Epithelial cell of esophagus (primary cell): ENCODE data around the gene EXOC8.

Experiments used
- DNase-seq: peaks from one replicate; pipeline ENCODE4 v3.0.0; 2010; ENCODE audit warnings: low read depth
- H3K4me3 ChIP-seq: 2 replicates; pipeline ENCODE4 v1.5.1; 2011; ENCODE audit warnings: mild to moderate bottlenecking, low read length, control low read depth
- CTCF ChIP-seq: IDR thresholded peaks from 2 replicates; pipeline ENCODE4 v1.5.1; 2011; ENCODE audit warnings: low read depth, mild to moderate bottlenecking, low read length, control low read depth, inconsistent platforms; ENCODE audit not compliant: insufficient read depth; ENCODE audit errors: missing control alignments

EXOC8 gene

GRCh38 chr1:231338270-231339128 lies 847 bp upstream of the EXOC8 start, which contains the start of gene SPRTN:
TSS of gene SPRTN (plus strand) at chr1:231338293. CDS start at chr1:231338384, 91 bp downstream.
- no peak for TF ChIP-seq CTCF
- no peak for DNase-seq
- peak within 1 kb of the TSS; percentile 99 for H3K4me3 ChIP-seq

- peak overlapping the region; percentile 99 for H3K4me3 ChIP-seq
- DNase-seq = peak; percentile 16
- TF ChIP-seq CTCF = no peak
These were observed 595 bp downstream of the EXOC8 start for GRCh38 chr1:231337043-231337471.

- no peak for TF ChIP-seq CTCF
- DNase-seq = peak; percentile 19
These were observed 1.7 kb downstream of the EXOC8 start for GRCh38 chr1:231335663-231336602.

GRCh38 chr1:231334952-231335351 lies 2.7 kb downstream of the EXOC8 start:
- no peak for TF ChIP-seq CTCF
- no peak for DNase-seq
- H3K4me3 ChIP-seq = peak overlapping the region; percentile 99

More at GRCh38 chr1:231335663-231336602, 1.7 kb downstream of the EXOC8 start:
- peak overlapping the region; percentile 99 for H3K4me3 ChIP-seq

- H3K4me3 ChIP-seq = peak overlapping the region; percentile 99
- TF ChIP-seq CTCF = no peak
These were observed 3.5 kb downstream of the EXOC8 start for GRCh38 chr1:231334079-231334666.

GRCh38 chr1:231332761-231333160 lies 4.9 kb downstream of the EXOC8 start:
- no peak for DNase-seq
- no peak for TF ChIP-seq CTCF
- no peak overlapping the region for H3K4me3 ChIP-seq

More at GRCh38 chr1:231334079-231334666, 3.5 kb downstream of the EXOC8 start:
- DNase-seq = no peak
